ENCODE data around the gene CCDC92B.

The CCDC92B gene

GRCh38 chr17:2694381-2695242, 54.8 kb downstream of the CCDC92B start:
- TF ChIP-seq CTCF (IDR thresholded peaks at IDR 0.05; ENCODE audit: insufficient read depth, low read depth, low read length, missing control alignments), result no peak
- no peak overlapping the region for H3K4me3 ChIP-seq (ENCODE audit: low read depth, low read length)
- no peak for DNase-seq (ENCODE audit: low read depth)

- no peak overlapping the region for H3K4me3 ChIP-seq (ENCODE audit: low read depth, low read length)
- TF ChIP-seq CTCF (IDR thresholded peaks at IDR 0.05; ENCODE audit: insufficient read depth, low read depth, low read length, missing control alignments), result no peak
- DNase-seq (ENCODE audit: low read depth), result no peak
Measured at GRCh38 chr17:2693561-2694380, 55.7 kb downstream of the CCDC92B start.

GRCh38 chr17:2692781-2693135, 56.7 kb downstream of the CCDC92B start:
- no peak overlapping the region for H3K4me3 ChIP-seq (ENCODE audit: low read depth, low read length)
- no peak for TF ChIP-seq CTCF (IDR thresholded peaks at IDR 0.05; ENCODE audit: insufficient read depth, low read depth, low read length, missing control alignments)
- DNase-seq (ENCODE audit: low read depth), result no peak

GRCh38 chr17:2691965-2692780, 57.3 kb downstream of the CCDC92B start:
- DNase-seq (ENCODE audit: low read depth), result no peak
- TF ChIP-seq CTCF (IDR thresholded peaks at IDR 0.05; ENCODE audit: insufficient read depth, low read depth, low read length, missing control alignments), result no peak
- H3K4me3 ChIP-seq (ENCODE audit: low read depth, low read length), result no peak overlapping the region

GRCh38 chr17:2691069-2691871, 58.2 kb downstream of the CCDC92B start:
- no peak for TF ChIP-seq CTCF (IDR thresholded peaks at IDR 0.05; ENCODE audit: insufficient read depth, low read depth, low read length, missing control alignments)
- no peak overlapping the region for H3K4me3 ChIP-seq (ENCODE audit: low read depth, low read length)
- no peak for DNase-seq (ENCODE audit: low read depth)

Data from GM12865 (cell line).